PC-9 (cell line): ENCODE data around the gene SLC8A1.

ENCODE experiments used
- CTCF ChIP-seq: fragments of 200-600 bp; sonication (generic); conservative IDR thresholded peaks from 2 replicates; pipeline ENCODE4 v1.6.1; 2017; ENCODE audit warnings: mixed run types, antibody characterized with exemption, mild to moderate bottlenecking, moderate library complexity
- EZH2 ChIP-seq: fragments of 200-600 bp; sonication (generic); IDR thresholded peaks from 2 replicates; pipeline ENCODE4 v1.8.0; 2017; ENCODE audit warnings: antibody characterized with exemption, low read depth

- TF ChIP-seq CTCF (no peak), EZH2 (no peak)
Measured at GRCh38 chr2:40405465-40405864, 46.4 kb downstream of the SLC8A1 start.
